ENCODE results near the gene SLC39A8.

The SLC39A8 gene

DNA sequence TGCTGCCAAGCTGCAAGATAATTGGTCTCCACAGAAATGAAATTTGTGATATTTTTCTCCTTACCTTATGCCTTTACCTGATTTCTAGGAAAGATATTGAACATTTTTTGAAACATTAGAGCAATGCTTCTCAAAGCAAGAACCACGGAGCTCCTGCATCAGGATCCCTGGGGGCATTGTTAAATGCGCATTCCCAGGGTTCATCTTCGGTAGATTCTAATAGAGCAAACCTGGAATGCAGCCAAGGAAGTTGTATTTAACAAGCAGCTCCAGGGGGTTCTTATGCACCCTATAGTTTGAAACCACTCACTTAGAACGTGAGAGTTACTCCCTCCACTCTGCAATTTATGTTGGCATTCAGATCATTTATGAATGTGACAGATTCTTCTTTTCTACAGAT, 126.2 kb downstream of the SLC39A8 start:
- DNase-seq: no peak

DNA sequence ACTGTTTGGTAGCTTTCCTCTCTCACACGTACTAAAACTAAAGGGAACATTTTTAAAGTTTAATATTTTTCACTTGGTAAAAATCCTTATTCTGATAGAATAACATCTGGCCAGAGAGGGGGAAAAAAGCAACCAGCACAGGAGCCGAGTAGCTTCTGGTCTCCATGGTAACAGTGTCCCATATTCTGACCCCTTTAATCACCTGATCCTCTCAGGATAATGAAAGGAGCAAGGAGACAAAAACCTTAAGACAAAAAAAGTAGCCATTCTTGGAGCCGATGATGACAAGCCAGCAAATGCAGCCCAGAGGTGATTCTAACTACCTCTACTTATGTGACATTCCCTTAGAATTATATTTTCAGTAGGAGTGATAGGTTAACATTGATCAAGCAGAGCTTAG, 126.6 kb downstream of the SLC39A8 start:
- no peak for DNase-seq

- DNase-seq: no peak
Measured at GRCh38 chr4:102217775-102218355, 127.4 kb downstream of the SLC39A8 start.

DNA sequence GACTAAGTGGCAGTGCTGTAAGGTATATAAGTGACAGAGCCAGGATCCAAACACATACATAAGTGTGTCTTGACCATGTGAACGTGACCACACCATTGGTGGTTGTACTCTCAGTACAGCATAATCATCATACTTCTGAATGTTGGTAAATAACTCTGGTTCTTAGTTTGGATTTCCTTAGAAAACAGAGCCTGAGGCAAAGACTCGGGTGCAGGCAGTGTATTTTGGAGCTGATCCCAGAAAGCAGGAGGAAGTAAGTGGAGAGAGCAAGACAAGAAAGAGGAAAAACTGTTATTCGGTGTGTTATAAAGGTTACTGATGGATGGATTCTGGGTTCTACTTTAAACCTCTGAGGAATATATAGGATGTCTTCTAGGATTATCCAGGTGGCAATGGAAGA, 127.9 kb downstream of the SLC39A8 start:
- no peak for DNase-seq

DNA sequence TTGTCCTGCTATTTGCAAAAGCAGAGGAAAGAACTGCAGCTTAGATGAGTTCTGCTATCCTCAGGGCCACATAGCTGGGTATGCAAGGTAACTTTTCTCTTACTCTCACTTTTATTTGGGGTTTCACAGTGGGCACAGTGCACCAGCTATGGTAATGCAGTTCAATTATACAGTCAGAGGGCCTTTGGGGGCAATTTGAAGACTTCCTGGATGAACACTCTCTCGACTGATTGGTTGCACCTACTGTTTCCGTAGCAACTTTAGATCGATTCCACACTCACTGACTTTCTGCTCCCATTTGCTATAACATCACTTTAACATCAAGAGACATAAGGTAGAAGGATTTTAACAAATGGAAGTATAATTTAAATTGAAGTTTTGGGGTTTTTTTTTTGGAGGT, 128.6 kb downstream of the SLC39A8 start:
- DNase-seq: no peak

- no peak for DNase-seq
Measured at GRCh38 chr4:102213031-102213430, 132.3 kb downstream of the SLC39A8 start.

Data from stimulated activated CD4-positive, alpha-beta T cell treated with anti-CD3 and anti-CD28 coated beads, Interleukin-1b, Interleukin-23, amount 100 ng/mL, for 48 hours (primary cell).